GM19395 (cell line): ENCODE measurements around the gene HPD.
"Not testable (repeated sequence)": the region's sequence is repeated elsewhere in the genome, so short reads cannot be mapped to it uniquely, and the experiment has no call there.

Experiments used
- ATAC-seq: cut with Tn5 transposase; IDR thresholded peaks from one replicate; pipeline ENCODE4 v1.9.1; 2021; ENCODE audit warnings: mild to moderate bottlenecking, moderate library complexity; ENCODE audit not compliant: unreplicated experiment

The HPD gene

DNA sequence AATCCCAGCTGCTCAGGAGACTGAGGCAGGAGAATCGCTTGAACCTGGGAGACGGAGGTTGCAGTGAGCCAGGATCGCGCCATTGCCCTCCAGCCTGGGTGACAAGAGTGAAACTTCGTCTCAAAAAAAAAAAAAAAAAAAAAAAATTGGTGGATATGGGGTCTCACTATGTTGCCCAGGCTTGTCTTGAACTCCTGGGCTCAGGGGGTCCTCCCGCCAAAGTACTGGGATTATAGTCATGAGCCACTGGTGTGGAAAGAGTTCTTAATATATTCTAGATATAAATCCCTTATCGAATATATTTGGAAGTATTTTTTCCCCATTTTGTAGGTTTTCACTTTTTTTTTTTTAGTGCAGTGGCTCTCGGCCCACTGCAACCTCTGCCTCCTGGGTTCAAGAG, 10.6 kb upstream of the HPD start:
- ATAC-seq = not testable (repeated sequence)

DNA sequence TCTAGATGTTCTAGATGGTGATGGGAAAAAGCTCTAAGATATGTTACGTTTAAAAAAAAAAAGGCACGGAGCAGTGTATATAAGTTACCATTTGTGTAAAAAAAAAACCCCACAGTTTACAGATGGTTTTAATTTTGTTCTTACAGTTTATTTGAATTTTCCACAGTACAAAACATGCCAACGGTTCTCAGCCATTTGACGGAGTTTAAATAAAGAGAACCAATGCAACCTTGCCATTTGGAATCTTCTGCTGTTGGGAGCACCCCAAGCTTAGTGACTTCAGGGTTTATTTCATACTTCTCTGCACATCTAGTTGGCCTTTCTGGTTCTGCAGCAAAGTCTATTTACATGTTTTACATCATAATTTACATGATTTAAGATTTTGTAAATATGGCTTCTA, 7.7 kb upstream of the HPD start:
- ATAC-seq = no peak

DNA sequence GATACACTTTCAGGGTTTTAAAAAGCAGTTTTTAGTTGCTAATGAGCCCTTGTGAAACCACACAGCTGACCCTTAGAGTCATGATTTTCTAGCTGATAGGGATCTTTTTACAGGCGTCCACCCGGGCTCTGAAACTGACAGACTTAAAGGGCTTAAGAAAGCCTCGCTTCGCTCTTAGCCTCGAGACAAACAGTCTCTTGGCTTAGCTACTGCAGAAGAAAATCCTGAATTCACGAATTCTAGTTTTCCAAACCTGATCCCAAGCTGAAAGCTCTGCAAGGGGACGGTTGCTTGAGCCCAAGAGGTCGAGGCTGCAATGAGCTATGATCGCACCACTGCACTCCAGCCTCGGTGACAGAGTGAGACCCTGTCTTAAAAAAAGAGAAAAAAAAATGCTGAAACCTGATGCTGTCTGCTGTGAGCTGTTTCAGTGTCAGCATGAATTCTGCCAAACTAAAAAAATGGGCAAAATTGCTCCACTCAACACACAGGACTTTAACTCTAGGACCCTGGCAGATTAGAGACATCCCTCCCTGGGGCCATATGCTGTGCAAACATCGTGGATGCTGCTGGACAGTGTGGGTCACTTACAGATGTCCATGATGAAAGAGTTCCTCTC, 3.1 kb upstream of the HPD start:
- no peak for ATAC-seq

DNA sequence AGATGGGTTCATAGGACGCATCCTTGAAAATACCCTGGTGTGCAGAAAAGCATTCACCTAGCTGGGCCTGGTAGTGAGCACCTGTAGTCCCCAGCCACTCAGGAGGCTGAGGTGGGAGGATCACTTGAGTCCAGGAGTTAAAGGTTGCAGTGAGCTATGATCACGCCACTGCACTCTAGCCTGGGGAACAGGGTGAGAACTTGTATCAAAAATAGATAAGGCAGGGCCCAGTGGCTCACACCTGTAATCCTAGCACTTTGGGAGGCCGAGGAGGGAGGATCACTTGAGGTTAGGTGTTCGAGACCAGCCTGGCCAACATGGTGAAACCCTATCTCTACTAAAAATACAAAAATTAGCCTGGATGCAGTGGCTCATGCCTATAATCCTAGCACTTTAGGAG, 2.0 kb upstream of the HPD start:
- not testable (repeated sequence) for ATAC-seq

DNA sequence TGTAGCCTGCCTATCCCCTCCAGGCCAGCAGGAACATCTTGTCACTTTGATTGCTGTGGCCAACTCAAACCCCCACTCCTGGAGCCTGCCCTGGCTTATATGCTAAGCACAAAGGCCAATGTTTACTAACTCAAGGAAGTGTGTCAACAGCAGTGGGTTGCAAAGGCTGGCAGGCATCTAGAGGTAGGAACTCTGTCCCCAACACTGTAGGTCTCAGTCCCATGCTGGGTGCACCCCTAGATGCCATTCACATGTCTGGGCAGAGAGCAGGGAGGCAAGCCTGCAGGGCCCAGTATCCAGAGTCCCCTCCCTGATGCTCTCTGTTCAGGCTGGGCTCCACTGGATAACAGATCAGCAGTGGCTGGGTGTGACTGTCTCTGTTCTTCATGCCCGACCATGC, 1.6 kb upstream of the HPD start:
- no peak for ATAC-seq

DNA sequence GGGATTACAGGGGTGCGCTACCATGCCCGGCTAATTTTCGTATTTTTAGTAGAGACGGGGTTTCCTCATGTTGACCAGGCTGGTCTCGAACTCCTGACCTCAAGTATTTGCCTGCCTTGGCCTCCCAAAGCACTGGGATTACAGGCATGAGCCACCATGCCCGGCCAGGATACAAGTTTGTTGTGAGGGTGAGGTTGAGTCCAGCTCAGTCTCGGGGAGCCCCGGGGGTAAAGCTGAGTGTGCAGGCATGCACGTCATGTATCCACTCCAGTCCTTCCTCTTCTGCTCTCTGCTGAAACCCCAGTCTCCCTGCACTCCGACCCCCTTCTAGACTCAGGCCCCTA, 369 bp downstream of the HPD start:
- ATAC-seq = no peak

DNA sequence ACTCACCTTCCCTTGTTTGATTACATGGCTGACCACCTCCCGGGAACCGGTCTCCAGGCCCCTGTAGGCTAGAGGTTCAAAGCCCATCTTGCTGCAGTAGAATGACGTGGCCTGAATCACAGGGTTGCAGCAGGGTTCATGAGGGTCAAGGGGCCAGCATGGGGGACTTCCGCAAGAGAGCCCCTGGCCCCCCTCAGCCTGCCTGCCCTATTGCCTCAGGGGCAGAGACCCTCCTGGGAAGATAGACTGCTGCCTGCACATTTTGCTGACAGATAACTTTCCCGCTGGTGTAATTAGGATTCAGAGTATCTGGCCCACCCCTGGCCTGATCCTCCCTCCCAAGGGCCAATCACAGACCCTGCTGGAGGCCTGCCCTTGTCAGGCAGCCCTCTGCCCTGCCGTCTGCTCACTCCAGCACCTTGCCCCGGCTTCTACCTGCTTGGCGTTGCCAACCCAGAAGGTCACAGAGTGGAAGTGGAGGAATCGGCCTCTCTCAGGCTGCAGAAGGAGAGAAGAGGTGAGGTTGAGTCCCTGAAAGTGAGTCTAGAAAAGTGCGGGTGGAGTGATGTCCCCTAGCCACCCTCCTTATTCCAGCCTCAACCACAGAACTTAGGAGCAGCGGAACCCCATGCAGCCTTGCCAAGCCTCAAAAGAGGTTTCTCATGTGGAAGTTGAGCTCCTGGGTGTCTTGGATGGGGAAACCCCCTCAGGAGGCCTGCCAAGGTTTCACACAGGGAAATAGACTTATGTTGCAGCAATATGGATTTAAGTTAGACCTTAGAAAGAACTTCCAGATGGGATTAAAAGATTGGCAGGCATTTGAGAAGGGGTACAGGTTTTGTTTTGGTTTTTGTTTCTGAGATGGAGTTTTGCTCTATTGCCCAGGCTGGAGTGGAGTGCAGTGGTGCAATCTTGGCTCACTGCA, 1.1 kb downstream of the HPD start:
- no peak for ATAC-seq

DNA sequence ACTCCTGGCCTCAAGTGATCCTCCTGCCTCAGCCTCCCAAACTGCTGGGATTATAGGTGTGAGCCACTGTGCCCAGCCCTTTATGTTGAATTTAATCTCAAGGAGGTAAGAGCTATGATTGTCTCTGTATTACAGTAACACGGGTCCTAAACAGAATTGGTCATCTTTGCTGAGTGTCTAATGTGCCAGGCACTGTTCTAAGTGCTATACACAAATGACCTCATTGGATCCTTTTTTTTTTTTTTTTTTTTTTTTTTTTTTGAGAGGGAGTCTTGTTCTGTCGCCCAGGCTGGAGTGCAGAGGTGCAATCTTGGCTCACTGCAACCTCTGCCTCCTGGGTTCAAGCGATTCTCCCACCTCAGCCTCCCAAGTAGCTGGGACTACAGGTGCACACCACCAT, 6.3 kb downstream of the HPD start:
- ATAC-seq = not testable (repeated sequence)

DNA sequence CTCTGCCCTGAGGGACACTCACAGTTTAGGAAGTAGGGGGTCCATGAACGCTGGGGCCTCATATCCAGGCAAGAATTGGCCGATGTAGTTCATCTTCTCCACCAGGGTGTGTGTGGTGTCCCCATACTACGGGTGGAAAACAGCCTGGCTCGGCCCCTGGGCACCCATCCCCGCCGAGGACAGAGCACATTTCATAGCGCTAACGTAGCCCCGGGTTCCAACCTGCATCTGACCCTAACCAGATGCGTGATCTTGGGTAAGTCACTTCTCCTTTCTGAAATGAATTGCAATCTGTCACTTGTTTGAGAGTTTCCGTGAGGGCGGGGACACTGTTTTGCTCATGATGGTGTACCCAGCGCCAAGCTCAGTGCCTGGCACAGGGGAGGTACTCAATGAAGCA, 9.0 kb downstream of the HPD start:
- ATAC-seq = no peak

DNA sequence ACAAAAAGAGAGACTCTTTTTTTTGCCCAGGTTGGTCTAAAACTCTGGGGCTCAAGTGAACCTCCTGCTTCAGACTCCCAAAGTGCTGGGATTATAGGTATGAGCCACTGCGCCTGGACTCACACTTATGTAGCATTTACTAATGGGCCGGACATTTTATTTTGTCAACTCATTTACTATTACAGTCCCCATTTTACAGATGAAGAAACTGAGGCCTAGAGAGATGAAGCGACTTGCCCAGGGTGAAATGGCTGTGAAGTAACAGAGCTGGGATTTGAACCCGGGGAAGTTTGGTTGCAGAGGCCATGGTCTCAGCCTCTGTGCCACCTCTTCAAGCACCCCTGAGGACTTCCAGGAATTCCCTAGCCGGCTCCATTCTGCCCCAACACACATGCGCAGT, 9.4 kb downstream of the HPD start:
- no peak for ATAC-seq

DNA sequence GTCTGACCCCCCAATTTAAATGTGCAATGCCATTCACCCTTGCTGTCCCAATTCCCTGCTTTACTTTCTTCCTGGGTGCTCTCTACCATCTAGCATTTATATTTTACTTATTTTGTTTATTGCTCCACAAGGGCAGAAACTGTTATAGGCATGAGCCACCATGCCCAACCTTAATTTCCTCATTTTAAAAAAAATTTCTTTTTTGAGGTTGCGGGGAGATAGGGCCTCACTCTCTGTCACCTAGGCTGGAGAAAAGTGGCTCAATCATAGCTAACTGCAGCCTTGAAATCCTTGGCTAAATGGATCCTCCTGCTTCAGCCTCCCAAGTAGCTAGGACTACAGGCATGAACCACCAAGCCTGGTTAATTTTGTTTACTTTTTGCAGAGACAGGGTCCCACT, 13.0 kb downstream of the HPD start:
- ATAC-seq = no peak

DNA sequence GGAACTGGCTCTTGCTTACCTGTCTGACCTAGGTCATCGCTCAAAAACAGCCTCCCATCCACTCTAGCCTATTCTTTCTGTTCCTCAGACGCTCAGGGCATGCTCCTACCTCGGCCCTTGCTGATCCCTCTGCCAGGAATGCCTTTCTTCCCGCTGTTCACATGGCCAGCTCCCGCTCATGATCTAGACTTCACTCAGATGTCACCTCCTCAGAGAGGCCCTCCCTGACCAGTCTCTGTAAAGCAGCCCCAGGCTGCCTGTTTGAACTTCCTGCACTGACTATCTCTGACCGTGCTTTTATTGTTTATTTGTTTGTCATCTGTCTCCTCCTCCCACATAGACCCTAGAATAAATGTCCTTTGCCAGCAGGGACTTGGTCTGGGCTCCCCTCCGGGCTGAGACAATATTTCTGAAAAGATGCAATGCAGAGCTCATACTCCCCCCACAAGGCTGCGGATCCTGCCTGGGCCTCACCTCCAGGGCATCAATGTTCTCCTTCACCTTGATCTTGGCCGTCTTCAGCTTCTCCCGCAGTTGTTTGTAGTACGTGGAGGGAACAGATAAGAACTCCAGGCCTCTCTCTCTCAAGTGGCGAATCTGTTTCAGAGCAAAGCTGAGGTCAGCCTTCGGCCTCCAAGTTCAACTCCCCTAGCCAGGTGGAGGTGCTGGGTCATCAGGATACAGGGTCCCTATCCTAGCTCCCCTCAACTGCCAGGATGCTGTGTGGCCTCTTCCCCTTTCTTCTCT, 15.2 kb downstream of the HPD start:
- ATAC-seq = no peak

DNA sequence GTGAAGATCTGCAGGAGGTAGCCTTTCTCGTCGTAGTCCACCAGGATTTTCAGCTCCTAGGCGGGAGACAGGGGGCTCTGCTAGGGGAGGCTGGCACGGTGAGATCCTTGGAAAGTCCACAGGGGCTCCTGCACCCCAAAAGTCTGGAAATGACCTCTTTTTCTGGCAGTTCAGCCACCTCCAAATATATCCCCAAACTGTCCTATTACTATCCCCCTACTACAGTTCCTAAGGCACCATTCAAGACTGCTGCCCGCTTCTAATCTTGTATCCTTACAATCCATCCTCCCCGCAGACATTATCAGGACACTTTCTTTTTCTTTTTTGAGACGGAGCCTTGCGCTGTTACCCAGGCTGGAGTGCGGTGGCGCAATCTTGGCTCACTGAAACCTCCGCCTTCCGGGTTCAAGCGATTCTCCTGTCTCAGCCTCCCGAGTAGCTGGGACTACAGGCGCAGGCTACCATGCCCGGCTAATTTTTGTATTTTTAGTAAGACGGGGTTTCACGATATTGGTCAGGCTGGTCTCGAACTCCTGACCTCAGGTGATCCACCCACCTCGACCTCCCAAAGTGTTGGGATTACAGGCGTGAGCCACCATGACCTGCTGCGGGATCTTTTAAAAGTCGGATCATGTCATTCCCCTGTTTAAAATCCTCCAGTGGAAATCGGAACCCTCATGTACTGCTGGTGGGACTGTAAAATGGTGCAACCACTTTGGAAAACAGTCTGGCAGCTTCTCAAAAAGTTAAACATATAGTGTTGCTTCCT, 18.5 kb downstream of the HPD start:
- ATAC-seq = no peak

DNA sequence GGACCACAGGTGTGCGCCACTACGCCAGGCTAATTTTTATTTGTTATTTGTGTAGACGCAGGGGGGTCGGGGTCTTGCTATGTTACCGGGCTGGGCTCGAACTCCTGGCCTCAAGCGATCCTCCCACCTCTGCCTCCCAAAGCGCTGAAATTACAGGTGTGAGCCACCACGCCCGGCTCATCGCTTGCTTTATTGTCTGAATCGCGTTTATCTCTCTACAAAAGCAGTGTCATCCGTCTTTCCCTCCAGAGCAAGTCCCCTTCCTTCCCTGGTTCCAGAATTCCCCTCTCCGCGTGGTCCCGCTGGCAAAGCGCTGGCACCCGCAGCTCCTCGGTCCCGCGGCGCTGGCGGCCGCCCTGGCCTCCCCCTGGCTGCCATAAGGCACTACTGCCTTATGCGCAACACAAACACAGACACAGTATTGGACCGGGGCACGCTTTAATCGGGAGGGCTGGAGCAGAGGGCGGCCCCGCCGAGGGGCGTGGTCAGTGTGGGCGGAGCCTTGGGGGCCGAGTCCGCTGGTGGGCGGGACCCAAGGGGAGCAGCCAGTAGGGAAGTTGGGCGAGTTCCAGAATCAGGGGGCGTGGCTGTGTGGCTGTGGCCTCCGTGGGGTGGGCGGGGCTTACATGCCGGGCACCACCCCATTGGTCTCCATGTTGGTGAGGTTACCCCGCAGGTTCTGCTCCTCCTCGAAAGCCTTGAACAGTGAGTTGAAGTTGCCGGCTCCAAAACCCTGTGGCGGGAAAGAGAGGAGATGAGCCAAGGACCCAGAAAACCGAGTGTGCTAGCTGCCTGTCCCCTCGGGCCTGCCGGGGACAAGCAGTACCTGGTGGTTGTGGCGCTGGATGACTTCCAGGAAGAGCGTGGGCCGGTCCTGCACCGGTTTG, 19.3 kb downstream of the HPD start:
- ATAC-seq = peak; percentile 91

DNA sequence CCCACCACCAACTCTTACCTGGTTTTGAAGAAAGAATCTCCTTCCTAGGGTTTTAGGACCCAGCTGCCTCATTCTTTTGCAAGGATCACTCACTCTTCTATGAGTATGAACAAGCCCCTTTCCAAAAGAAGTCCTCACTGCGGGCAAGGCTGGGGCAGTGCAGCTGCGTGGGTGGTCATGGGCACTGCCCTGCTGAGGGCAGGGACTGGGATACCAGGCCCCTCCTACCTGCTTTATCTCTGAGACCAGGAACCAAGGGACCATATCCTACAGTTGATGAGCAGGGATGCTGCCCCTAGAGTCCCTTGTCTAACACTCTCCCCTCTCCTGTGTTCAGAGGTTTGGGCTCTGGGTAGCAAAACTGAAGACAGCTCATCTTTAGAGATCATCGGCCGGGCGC, 20.5 kb downstream of the HPD start:
- ATAC-seq = no peak

DNA sequence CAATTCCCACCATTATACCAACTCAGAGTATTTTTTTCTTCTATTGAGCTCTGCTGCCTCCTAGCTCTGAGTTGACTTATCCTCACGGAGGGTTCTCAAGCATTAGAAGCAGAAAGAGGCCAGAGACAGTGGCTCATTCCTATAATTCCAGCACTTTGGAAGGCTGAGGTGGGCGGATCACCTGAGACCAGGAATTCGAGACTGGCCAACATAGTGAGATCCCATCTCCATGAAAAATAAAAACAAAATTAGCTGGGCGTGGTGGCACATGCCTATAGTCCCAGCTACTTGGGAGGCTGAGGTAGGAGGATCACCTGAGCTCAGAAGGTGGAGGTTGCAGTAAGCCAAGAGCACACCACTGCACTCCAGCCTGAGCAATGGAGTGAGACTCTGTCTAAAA, 21.0 kb downstream of the HPD start:
- ATAC-seq = no peak

DNA sequence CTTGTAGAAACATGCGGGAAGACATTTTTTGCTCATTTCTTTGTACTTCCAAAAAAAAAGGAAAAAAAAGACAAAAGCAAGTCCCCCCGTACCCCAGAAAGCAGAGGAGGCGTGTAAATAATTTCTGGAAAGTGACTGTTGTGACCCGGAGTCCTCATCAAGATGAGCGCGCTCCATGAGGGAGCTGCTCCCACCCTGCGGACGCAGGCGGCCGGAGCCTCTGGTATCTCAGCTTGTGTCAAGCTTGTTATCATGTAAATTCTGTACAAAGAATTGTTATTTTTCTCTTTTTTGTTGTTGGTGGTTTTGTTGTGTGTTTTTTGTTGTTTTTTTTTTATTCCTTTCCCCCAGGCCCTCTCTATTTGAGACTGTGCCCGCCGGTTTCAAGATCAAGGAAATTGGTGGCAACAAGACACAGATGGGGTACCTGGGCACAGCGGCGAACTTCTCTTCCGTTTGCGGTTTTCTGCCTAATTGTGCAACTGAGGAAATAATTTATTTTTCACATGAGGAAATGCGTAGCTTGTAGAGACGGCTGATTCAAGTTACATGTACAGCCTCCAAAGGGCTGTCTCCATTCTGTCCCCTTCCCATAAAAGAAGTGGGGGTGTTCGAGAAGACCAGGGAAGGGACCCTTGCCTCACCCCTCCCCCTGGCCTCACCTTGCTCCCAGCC, 27.0 kb downstream of the HPD start:
- ATAC-seq = no peak

DNA sequence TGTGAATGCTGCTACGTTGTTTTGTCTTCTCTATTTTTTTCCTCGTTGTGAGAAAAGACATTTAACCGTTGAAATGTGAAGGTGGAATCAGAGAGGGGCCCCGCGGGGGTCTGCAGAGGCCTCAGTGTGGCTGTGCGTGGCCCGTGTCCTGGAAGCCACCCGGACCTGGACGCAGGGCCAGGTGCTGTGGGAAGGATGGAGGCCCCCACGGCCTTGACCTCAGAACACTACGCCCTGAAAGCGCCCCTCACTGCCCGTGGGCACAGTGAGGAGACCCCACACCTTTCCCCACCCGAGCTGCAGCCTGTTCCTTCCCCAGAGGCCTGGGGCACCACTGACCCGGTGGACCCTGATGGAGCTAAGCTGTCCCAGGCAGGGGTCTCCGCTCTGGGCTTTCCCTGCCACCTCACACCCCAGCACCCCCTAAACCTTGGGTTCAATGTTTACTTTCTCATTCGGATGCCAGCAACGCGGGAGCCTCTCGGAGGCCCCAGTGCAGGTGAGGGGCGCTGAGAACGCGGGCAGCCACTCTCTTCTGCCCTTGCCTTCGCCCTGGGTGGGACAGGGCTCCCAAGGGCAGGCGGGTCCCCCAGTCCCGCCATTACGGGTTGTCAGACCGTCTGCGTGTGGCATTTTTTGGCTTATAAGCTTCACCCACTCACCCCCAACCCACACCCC, 27.9 kb downstream of the HPD start:
- ATAC-seq = no peak

DNA sequence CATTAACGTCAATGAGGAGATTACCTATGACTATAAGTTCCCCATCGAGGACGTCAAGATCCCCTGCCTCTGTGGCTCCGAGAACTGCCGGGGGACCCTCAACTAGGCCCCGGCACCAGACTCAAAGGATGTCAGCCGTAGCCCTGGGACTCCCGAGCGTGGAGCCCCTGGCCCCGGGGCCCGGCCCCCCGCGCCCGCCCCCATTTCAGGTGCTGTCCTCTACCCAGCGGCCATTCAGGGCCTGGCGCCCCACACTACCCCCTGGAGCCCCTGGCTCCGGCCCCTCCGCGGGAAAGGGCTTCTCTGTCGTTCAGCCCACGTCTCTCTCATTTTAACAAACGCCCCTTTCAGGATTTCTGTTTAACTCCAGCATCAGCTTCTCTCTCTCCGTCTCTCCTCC, 28.5 kb downstream of the HPD start:
- no peak for ATAC-seq
